Measurements from ENCODE around the gene PNPLA5. TPM values are rescaled to one million over a fixed set of nuclear protein-coding genes. Genes with fewer than 3 reads are reported as not detected.

PNPLA5 gene, protein sequence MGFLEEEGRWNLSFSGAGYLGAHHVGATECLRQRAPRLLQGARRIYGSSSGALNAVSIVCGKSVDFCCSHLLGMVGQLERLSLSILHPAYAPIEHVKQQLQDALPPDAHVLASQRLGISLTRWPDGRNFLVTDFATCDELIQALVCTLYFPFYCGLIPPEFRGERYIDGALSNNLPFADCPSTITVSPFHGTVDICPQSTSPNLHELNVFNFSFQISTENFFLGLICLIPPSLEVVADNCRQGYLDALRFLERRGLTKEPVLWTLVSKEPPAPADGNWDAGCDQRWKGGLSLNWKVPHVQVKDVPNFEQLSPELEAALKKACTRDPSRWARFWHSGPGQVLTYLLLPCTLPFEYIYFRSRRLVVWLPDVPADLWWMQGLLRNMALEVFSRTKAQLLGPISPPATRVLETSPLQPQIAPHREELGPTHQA
- total RNA-seq, result not detected

DNA sequence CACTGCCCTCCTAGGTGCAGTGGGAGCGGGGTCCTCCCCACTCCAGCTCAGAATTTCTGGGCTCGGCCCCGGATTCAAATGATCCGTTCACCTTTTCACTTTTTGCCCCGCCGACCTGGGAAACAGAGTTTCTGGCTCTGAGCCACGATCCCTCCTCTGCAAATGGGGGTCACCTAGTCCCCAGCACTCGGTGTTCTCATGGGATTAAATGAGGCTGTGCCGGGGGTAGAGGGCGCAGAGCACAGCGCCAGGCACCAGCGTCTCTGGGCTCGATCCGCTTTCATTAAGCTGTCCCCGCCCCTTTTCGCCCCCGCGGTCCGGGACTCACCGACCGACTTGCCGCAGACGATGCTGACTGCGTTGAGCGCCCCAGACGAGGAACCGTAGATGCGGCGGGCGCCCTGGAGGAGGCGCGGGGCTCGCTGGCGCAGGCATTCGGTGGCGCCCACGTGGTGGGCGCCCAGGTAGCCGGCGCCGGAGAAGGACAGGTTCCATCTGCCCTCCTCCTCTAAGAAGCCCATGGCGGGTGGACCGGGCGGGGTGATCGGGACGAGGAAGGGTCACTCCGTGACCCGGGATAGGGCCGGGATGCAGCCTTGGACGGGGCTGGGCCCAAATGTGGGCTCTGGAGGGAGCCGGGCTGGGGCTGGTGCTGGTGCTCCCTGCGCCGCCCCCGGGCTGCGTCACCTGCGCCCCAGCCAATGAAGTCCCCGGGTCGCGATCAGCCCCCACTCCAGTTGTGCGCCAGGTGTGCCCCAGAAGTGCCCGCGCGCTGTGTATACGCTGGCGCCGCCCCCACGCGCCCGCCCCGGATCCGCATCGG is at the start of gene PNPLA5:
TSS of gene PNPLA5 (minus strand) at position 654 of the 823 bp plus-strand sequence. CDS start at position 521, 133 bp downstream.
- Histone ChIP-seq H3K9me3 (no peaks in the 10 kb centered on the region), H3K4me3 (no peak within 1 kb of the TSS), H3K36me3 (no peaks in the 10 kb centered on the region), H3K27me3 (peaks cover 37 to 62% (median 40%) of the 10 kb centered on the region in 3 donors), H3K27ac (no peak within 1 kb of the TSS), H3K4me1 (no peaks in the 10 kb centered on the region)
- TF ChIP-seq POLR2A (IDR thresholded peaks at IDR 0.05), result no peak
- TF ChIP-seq, protein P1, sequence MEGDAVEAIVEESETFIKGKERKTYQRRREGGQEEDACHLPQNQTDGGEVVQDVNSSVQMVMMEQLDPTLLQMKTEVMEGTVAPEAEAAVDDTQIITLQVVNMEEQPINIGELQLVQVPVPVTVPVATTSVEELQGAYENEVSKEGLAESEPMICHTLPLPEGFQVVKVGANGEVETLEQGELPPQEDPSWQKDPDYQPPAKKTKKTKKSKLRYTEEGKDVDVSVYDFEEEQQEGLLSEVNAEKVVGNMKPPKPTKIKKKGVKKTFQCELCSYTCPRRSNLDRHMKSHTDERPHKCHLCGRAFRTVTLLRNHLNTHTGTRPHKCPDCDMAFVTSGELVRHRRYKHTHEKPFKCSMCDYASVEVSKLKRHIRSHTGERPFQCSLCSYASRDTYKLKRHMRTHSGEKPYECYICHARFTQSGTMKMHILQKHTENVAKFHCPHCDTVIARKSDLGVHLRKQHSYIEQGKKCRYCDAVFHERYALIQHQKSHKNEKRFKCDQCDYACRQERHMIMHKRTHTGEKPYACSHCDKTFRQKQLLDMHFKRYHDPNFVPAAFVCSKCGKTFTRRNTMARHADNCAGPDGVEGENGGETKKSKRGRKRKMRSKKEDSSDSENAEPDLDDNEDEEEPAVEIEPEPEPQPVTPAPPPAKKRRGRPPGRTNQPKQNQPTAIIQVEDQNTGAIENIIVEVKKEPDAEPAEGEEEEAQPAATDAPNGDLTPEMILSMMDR (IDR thresholded peaks at IDR 0.05 in 4 of 5, conservative IDR thresholded peaks at IDR 0.05 in 1 of 5), result no peak
- ATAC-seq (no peak), DNase-seq (no peak)
- intact Hi-C loops (cut with DNase I; ENCODE audit: low total_unique reads) (no loop called here), in situ Hi-C loops (cut with MboI; ENCODE audit: low sequenced_read_pairs in 4 of 4) (no loop called here)

DNA sequence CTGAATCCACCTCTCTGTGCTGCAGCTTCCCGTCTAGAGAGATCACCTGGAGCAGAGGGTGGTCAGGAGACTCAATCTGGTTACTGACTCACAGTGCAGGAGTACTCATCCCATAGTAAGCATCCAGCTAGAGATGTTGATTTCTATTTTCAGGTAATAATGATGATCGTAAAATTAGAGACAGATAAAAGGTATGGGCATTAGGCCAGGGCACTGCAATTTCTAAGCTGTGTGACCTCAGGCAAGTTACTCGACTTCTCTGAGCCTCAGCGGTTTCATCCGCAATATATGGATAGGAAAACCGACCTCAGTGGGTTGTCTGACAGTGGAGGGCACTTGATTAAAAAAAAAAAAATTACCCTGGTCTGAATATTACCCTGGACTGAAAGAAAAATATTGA is 49.6 kb upstream of the PNPLA5 start:
- DNase-seq (no peak), ATAC-seq (no peak)
- intact Hi-C loops (cut with DNase I; ENCODE audit: low total_unique reads), result no loop called here
- H3K4me3 ChIP-seq, result no peak overlapping the region
- no peak overlapping the region for H3K27ac ChIP-seq
- H3K27me3 ChIP-seq, result no peaks in the 10 kb centered on the region
- no peaks in the 10 kb centered on the region for H3K36me3 ChIP-seq
- TF ChIP-seq, protein P1 (IDR thresholded peaks at IDR 0.05 in 4 of 5, conservative IDR thresholded peaks at IDR 0.05 in 1 of 5), result no peak
- TF ChIP-seq POLR2A (IDR thresholded peaks at IDR 0.05), result no peak
- no peaks in the 10 kb centered on the region for H3K9me3 ChIP-seq
- in situ Hi-C loops (cut with MboI; ENCODE audit: low sequenced_read_pairs in 4 of 4), result no loop called here
- no peaks in the 10 kb centered on the region for H3K4me1 ChIP-seq

DNA sequence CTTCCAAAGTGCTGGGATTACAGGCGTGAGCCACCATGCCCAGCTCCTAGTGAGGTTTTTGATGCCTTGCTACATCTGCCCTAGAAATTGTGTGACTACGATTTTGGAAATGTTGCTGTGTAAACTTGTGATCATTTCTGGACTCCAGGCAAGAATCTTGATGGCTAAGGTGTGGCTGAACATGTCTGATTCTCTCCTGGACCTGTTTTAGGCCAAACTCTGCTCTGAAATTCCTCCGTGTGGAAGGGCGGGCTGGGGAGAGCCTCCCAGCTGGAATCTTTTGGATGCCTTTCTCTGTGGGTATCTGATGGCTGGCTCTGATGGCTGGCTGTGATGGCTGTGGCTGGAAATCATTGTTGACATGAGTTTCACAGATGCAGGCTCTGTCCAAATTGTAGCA is 40.0 kb upstream of the PNPLA5 start:
- H3K9me3 ChIP-seq, result no peaks in the 10 kb centered on the region
- no peak for ATAC-seq
- intact Hi-C loops (cut with DNase I; ENCODE audit: low total_unique reads), result no loop called here
- no peak for DNase-seq
- H3K4me3 ChIP-seq, result no peak overlapping the region
- no peaks in the 10 kb centered on the region for H3K4me1 ChIP-seq
- H3K27me3 ChIP-seq, result no peaks in the 10 kb centered on the region
- no peak for TF ChIP-seq POLR2A (IDR thresholded peaks at IDR 0.05)
- TF ChIP-seq, protein P1 (IDR thresholded peaks at IDR 0.05 in 4 of 5, conservative IDR thresholded peaks at IDR 0.05 in 1 of 5), result no peak
- no peaks in the 10 kb centered on the region for H3K36me3 ChIP-seq
- in situ Hi-C loops (cut with MboI; ENCODE audit: low sequenced_read_pairs in 4 of 4), result no loop called here
- no peak overlapping the region for H3K27ac ChIP-seq

DNA sequence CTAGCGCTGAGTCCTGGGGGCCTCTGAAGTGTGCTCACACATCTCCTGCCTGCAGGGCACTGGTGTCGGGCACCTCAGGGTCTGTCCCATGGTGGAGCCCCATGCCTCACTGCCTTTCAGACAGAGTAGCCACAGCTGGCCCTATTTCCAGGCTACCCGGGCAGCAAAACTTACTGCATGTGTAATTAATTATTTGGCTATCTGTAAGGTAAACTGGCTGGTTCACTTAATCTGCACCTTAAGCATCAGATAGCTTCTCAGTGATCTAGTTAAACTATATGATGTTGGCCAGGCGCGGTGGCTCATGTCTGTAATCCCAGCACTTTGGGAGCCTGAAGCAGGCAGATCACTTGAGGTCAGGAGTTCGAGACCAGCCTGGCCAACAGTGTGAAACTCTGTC is 37.1 kb upstream of the PNPLA5 start:
- intact Hi-C loops (cut with DNase I; ENCODE audit: low total_unique reads) (no loop called here), in situ Hi-C loops (cut with MboI; ENCODE audit: low sequenced_read_pairs in 4 of 4) (no loop called here)
- no peak for DNase-seq
- no peak overlapping the region for H3K27ac ChIP-seq
- TF ChIP-seq, protein P1 (IDR thresholded peaks at IDR 0.05 in 4 of 5, conservative IDR thresholded peaks at IDR 0.05 in 1 of 5), result no peak
- TF ChIP-seq POLR2A (IDR thresholded peaks at IDR 0.05), result no peak
- H3K27me3 ChIP-seq, result peaks cover 0 to 5% (median 0%) of the 10 kb centered on the region in 3 donors
- no peak for ATAC-seq
- H3K36me3 ChIP-seq, result no peaks in the 10 kb centered on the region
- H3K9me3 ChIP-seq, result no peaks in the 10 kb centered on the region
- H3K4me1 ChIP-seq, result peaks cover 5 to 16% of the 10 kb centered on the region in 2 donors
- H3K4me3 ChIP-seq, result no peak overlapping the region

Measured in gastrocnemius medialis (tissue), 4 donors.